ENCODE measurements around the gene MED13L. TPM values are rescaled to one million over a fixed set of nuclear protein-coding genes. Genes with fewer than 3 reads are reported as not detected.
A peak's percentile ranks its signal among the peaks of the same experiment; 100 is the strongest.

The MED13L gene
- total RNA-seq, 1 donor from 2014 or later: 89.0 TPM

DNA sequence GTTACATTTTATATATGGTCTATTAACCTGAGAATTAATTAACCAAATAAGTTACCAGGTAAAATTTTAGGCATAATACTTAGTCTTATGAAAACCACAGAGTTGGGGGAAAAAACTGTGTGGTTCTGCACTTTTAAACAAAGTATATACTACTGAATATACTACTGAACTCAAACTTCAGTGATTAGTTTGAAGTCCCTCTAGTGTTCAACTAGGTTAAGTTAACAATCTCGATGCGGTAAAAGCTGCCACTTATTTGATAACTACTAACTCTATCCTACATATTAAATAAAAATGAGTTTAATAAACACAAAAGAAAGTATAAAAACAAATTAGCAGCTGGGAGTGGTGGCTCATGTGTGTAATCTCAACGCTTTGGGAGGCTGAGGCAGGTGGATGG lies 56.7 kb downstream of the MED13L start:
- no peaks in the 10 kb centered on the region for H3K9me3 Mint-ChIP-seq
- peaks cover 26% of the 10 kb centered on the region for H3K4me1 Mint-ChIP-seq
- no peak overlapping the region for H3K4me3 Mint-ChIP-seq
- no peak overlapping the region for H3K27ac Mint-ChIP-seq (ENCODE audit: unreplicated experiment)
- H3K36me3 Mint-ChIP-seq (ENCODE audit: low read depth): peaks cover 2% of the 10 kb centered on the region
- no peak for DNase-seq (ENCODE audit: low read depth, low spot score)
- H3K27me3 Mint-ChIP-seq (ENCODE audit: low read depth): no peaks in the 10 kb centered on the region
- TF ChIP-seq, protein P1, sequence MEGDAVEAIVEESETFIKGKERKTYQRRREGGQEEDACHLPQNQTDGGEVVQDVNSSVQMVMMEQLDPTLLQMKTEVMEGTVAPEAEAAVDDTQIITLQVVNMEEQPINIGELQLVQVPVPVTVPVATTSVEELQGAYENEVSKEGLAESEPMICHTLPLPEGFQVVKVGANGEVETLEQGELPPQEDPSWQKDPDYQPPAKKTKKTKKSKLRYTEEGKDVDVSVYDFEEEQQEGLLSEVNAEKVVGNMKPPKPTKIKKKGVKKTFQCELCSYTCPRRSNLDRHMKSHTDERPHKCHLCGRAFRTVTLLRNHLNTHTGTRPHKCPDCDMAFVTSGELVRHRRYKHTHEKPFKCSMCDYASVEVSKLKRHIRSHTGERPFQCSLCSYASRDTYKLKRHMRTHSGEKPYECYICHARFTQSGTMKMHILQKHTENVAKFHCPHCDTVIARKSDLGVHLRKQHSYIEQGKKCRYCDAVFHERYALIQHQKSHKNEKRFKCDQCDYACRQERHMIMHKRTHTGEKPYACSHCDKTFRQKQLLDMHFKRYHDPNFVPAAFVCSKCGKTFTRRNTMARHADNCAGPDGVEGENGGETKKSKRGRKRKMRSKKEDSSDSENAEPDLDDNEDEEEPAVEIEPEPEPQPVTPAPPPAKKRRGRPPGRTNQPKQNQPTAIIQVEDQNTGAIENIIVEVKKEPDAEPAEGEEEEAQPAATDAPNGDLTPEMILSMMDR (conservative IDR thresholded peaks at IDR 0.05): peak; percentile 29

DNA sequence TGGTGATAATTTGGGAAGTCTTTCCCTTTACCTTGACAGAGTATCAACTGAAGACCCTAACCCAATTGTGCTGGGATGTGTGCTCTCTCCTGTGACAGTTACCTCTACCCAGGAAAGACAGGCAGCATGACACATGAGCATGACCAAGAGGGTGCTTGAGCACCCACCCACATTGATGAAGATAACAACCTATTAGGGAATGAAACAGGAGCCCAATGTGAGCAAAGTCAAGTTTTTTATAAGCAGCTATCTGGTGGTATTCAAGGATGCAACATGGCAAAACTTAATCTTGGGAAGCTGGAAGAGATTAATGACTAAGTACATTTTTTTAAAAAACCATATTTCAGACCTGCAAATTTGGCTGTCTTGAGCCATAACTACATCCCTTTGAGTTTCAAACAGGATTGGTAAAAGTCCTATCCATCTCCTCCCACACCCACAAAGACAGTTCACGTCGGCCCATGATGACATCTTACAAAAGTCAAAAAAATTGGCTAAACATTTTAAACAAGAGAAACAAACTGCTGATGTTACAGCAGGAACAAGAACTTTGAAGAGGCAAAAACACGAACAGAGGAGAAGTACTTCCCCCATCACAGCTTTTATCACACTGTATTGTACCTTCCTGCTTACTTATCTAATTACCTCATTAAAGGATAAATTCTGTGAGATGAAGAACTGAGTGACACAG lies 60.3 kb downstream of the MED13L start:
- no peaks in the 10 kb centered on the region for H3K36me3 Mint-ChIP-seq (ENCODE audit: low read depth)
- no peaks in the 10 kb centered on the region for H3K27me3 Mint-ChIP-seq (ENCODE audit: low read depth)
- H3K4me3 Mint-ChIP-seq: no peak overlapping the region
- H3K9me3 Mint-ChIP-seq: no peaks in the 10 kb centered on the region
- DNase-seq (ENCODE audit: low read depth, low spot score): no peak
- peaks cover 28% of the 10 kb centered on the region for H3K4me1 Mint-ChIP-seq
- H3K27ac Mint-ChIP-seq (ENCODE audit: unreplicated experiment): no peak overlapping the region
- TF ChIP-seq, protein P1 (conservative IDR thresholded peaks at IDR 0.05): no peak

GRCh38 chr12:116216022-116216756 lies 61.3 kb downstream of the MED13L start:
- H3K27ac Mint-ChIP-seq (ENCODE audit: unreplicated experiment): no peak overlapping the region
- TF ChIP-seq, protein P1 (conservative IDR thresholded peaks at IDR 0.05): no peak
- H3K9me3 Mint-ChIP-seq: no peaks in the 10 kb centered on the region
- H3K4me3 Mint-ChIP-seq: no peak overlapping the region
- no peaks in the 10 kb centered on the region for H3K36me3 Mint-ChIP-seq (ENCODE audit: low read depth)
- DNase-seq (ENCODE audit: low read depth, low spot score): no peak
- no peaks in the 10 kb centered on the region for H3K27me3 Mint-ChIP-seq (ENCODE audit: low read depth)
- peaks cover 26% of the 10 kb centered on the region for H3K4me1 Mint-ChIP-seq

- Mint-ChIP-seq H3K27me3 (ENCODE audit: low read depth) (no peaks in the 10 kb centered on the region), H3K27ac (ENCODE audit: unreplicated experiment) (no peak overlapping the region), H3K9me3 (no peaks in the 10 kb centered on the region), H3K4me1 (peaks cover 33% of the 10 kb centered on the region), H3K4me3 (no peak overlapping the region), H3K36me3 (ENCODE audit: low read depth) (no peaks in the 10 kb centered on the region)
- TF ChIP-seq, protein P1 (conservative IDR thresholded peaks at IDR 0.05): no peak
- DNase-seq (ENCODE audit: low read depth, low spot score): no peak
These were observed 62.5 kb downstream of the MED13L start for GRCh38 chr12:116215023-116215422.

GRCh38 chr12:116213885-116214527 lies 63.5 kb downstream of the MED13L start:
- Mint-ChIP-seq H3K27me3 (ENCODE audit: low read depth) (no peaks in the 10 kb centered on the region), H3K9me3 (no peaks in the 10 kb centered on the region), H3K27ac (ENCODE audit: unreplicated experiment) (no peak overlapping the region), H3K4me1 (peaks cover 33% of the 10 kb centered on the region), H3K4me3 (no peak overlapping the region), H3K36me3 (ENCODE audit: low read depth) (no peaks in the 10 kb centered on the region)
- no peak for DNase-seq (ENCODE audit: low read depth, low spot score)
- TF ChIP-seq, protein P1 (conservative IDR thresholded peaks at IDR 0.05): no peak

All from neural crest cell (in vitro differentiated cells).